Skeletal muscle tissue (tissue), 4 donors: Measurements from ENCODE around the gene UBE2L6. TPM values are rescaled to one million over a fixed set of nuclear protein-coding genes. Genes with fewer than 3 reads are reported as not detected.

Source experiments
- H3K27ac ChIP-seq: one replicate; pipeline ENCODE4 v1.7.0; 2013; ENCODE audit warnings: mild to moderate bottlenecking, low read depth, low read length, inconsistent platforms
- H3K27me3 ChIP-seq, 3 donors: one replicate each; pipeline ENCODE4 v1.7.0; 2013; ENCODE audit warnings: low read length in 3 of 3; ENCODE audit not compliant: control insufficient read depth in 3 of 3, insufficient read depth in 3 of 3
- H3K36me3 ChIP-seq, 3 donors: one replicate each; pipeline ENCODE4 v1.7.0; 2013; ENCODE audit warnings: low read length in 3 of 3; ENCODE audit not compliant: control insufficient read depth in 3 of 3, insufficient read depth in 3 of 3
- H3K4me1 ChIP-seq, 3 donors: one replicate each; pipeline ENCODE4 v1.7.0; 2013; ENCODE audit warnings: low read length in 3 of 3, mild to moderate bottlenecking in 3 of 3; ENCODE audit not compliant: control insufficient read depth in 3 of 3, insufficient read depth in 3 of 3
- H3K4me3 ChIP-seq, 3 donors: one replicate each; pipeline ENCODE4 v1.7.0; 2013; ENCODE audit warnings: low read length in 3 of 3
- H3K9ac ChIP-seq, 3 donors: one replicate each; pipeline ENCODE4 v1.7.0; 2013; ENCODE audit warnings: low read length in 3 of 3, mild to moderate bottlenecking in 3 of 3, moderate library complexity in 2 of 3, low read depth in 1 of 3
- H3K9me3 ChIP-seq, 3 donors: one replicate each; pipeline ENCODE4 v1.7.0; 2013; ENCODE audit warnings: low read length in 3 of 3; ENCODE audit not compliant: control insufficient read depth in 3 of 3
- total RNA-seq: library from RNA; depleted of rRNA; stranded (reverse); fragments of >200 nt; gene quantifications from one replicate; pipeline ENCODE4 v1.2.3, GENCODE V29; 2014
- donor health status: Osteomylitis.

The UBE2L6 gene
- total RNA-seq, 1 donor from 2014 or later = 15.7 TPM

GRCh38 chr11:57515332-57516060, 52.0 kb downstream of the UBE2L6 start, which contains the start of gene SLC43A1:
SLC43A1 (minus strand) TSS chr11:57515702; CDS start chr11:57514111, 1,591 bp downstream.
- peak within 1 kb of the TSS; percentile 81 to 95 (median 91) for H3K4me3 ChIP-seq
- H3K4me1 ChIP-seq = peaks cover 2 to 24% (median 4%) of the 10 kb centered on the region in 3 donors
- H3K27ac ChIP-seq = peak within 1 kb of the TSS; percentile 75
- peaks cover 0 to 4% (median 0%) of the 10 kb centered on the region in 3 donors for H3K36me3 ChIP-seq
- no peaks in the 10 kb centered on the region for H3K9me3 ChIP-seq
- H3K9ac ChIP-seq = peak within 1 kb of the TSS; percentile 83 to 86 (median 86)
- H3K27me3 ChIP-seq = no peaks in the 10 kb centered on the region

GRCh38 chr11:57514538-57515331, 52.7 kb downstream of the UBE2L6 start:
- Histone ChIP-seq H3K27ac (peak overlapping the region; percentile 75), H3K36me3 (peaks cover 0 to 4% (median 0%) of the 10 kb centered on the region in 3 donors)

GRCh38 chr11:57513911-57514537, 53.4 kb downstream of the UBE2L6 start:
- Histone ChIP-seq H3K27ac (peak overlapping the region; percentile 75), H3K4me1 (peaks cover 2 to 24% (median 4%) of the 10 kb centered on the region in 3 donors), H3K9me3 (no peaks in the 10 kb centered on the region), H3K36me3 (peaks cover 0 to 4% (median 0%) of the 10 kb centered on the region in 3 donors), H3K4me3 (peak overlapping the region; percentile 81 to 95 (median 91)), H3K9ac (peak overlapping the region; percentile 80 to 86 (median 83)), H3K27me3 (no peaks in the 10 kb centered on the region)

More at GRCh38 chr11:57514538-57515331, 52.7 kb downstream of the UBE2L6 start:
- Histone ChIP-seq H3K27me3 (no peaks in the 10 kb centered on the region), H3K9me3 (no peaks in the 10 kb centered on the region), H3K4me1 (peaks cover 2 to 24% (median 4%) of the 10 kb centered on the region in 3 donors), H3K4me3 (peak overlapping the region; percentile 81 to 95 (median 91)), H3K9ac (peak overlapping the region; percentile 83 to 86 (median 86))

DNA sequence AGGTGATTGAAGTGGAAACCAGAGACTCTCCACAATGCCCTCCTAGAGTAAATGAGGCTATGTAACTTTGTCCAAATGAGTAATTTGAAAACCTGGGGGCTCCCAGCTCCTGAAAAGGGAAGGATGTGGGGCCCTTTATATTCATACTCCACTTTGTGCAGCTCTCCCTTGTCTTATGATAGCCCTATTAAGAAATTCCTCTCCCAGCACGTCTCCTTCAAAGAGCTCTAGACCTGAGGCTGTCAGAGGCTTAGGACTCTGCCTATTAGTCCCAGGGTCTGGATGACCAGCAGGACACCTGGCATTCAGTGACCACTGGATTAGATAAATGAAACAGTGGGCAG, 54.0 kb downstream of the UBE2L6 start:
- peak overlapping the region in 1 of 3 donors; percentile 14 for H3K4me3 ChIP-seq
- peaks cover 2 to 24% (median 4%) of the 10 kb centered on the region in 3 donors for H3K4me1 ChIP-seq
- peaks cover 0 to 6% (median 0%) of the 10 kb centered on the region in 3 donors for H3K36me3 ChIP-seq
- no peak overlapping the region for H3K9ac ChIP-seq
- no peak overlapping the region for H3K27ac ChIP-seq
- no peaks in the 10 kb centered on the region for H3K9me3 ChIP-seq
- H3K27me3 ChIP-seq = no peaks in the 10 kb centered on the region

- peaks cover 0 to 9% (median 0%) of the 10 kb centered on the region in 3 donors for H3K36me3 ChIP-seq
- peak overlapping the region in 1 of 3 donors; percentile 14 for H3K4me3 ChIP-seq
- H3K9ac ChIP-seq = no peak overlapping the region
- H3K27me3 ChIP-seq = no peaks in the 10 kb centered on the region
- H3K27ac ChIP-seq = no peak overlapping the region
- peaks cover 2 to 24% (median 4%) of the 10 kb centered on the region in 3 donors for H3K4me1 ChIP-seq
- no peaks in the 10 kb centered on the region for H3K9me3 ChIP-seq
Measured at GRCh38 chr11:57512646-57513451, 54.6 kb downstream of the UBE2L6 start.

DNA sequence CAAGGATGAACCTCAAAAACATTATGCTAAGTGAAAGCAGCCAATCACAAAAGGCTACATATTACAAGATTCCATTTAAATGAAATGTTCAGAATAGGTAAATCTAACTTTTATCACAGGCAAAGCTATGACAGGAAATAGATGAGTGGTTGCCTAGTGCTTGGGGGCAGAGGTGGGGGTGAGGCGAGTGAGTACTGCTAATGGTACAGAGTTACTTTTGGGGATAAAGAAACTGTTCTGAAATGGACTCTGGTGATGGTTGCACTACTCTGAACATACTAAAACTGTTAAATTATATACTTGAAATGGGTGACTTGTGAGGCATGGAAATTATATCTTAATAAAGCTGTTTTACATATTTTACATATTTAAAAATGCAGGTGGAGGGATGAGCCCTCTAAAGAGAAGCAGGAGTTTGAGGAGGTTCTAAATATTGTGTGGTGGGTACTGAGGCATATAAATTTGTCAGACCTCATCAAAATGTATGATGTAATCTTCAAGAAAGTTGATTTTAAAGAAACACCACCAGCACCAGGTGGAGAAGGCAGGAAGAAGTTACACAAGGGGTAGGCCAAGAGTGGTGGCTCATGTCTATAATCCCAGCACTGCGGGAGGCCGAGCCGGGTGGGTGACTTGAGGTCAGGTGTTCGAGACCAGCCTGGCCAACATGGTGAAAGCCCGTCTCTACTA, 55.6 kb downstream of the UBE2L6 start:
- Histone ChIP-seq H3K27me3 (no peaks in the 10 kb centered on the region), H3K9ac (no peak overlapping the region), H3K4me3 (no peak overlapping the region), H3K36me3 (peaks cover 0 to 9% (median 0%) of the 10 kb centered on the region in 3 donors), H3K4me1 (peaks cover 2 to 24% (median 4%) of the 10 kb centered on the region in 3 donors), H3K9me3 (no peaks in the 10 kb centered on the region), H3K27ac (no peak overlapping the region)

DNA sequence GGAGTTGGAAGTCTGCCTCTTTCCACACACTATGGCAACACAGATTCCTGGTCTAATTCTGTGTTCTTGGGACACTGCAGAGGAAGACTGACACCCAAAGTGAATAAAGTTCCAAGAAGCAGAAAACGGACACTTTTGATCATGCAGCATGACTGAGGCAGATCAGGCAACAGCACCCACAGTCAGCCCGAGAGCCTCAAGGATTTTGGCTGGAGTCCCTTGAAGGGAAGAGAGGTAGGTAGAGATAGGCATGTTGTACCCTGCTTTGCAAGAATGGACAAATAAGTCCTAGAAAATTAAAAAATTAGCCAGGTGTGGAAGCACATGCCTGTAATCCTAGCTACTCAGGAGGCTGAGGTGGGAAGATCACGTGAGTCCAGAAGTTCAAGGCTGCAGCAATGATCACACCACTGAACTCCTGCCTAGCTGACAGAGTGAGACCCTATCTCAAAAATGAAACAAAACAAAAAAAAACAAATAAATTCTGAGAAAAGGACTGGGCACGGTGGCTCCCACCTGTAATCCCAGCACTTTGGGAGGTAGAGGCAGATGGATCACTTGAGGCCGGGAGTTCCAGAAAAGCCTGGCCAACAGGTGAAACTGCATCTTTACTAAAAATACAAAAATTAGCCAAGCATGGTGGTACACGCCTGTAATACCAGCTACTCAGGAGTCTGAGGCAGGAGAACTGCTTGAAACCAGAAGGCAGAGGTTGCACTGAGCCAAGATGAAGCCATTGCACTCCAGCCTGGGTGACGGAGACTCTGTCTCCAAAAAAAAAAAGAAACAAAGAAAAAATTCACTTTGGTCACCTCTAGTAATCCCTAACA, 58.9 kb downstream of the UBE2L6 start:
- Histone ChIP-seq H3K4me3 (no peak overlapping the region), H3K36me3 (peaks cover 0 to 16% (median 2%) of the 10 kb centered on the region in 3 donors), H3K4me1 (peaks cover 0 to 5% (median 0%) of the 10 kb centered on the region in 3 donors), H3K9ac (no peak overlapping the region), H3K27ac (no peak overlapping the region), H3K27me3 (no peaks in the 10 kb centered on the region), H3K9me3 (no peaks in the 10 kb centered on the region)

GRCh38 chr11:57506522-57506921, 61.0 kb downstream of the UBE2L6 start:
- Histone ChIP-seq H3K27ac (no peak overlapping the region), H3K4me3 (no peak overlapping the region), H3K9ac (no peak overlapping the region), H3K36me3 (peaks cover 0 to 15% (median 2%) of the 10 kb centered on the region in 3 donors), H3K9me3 (no peaks in the 10 kb centered on the region), H3K4me1 (peaks cover 0 to 8% (median 4%) of the 10 kb centered on the region in 3 donors), H3K27me3 (no peaks in the 10 kb centered on the region)
